GM12878 (cell line): ENCODE data around the gene ZDHHC5. TPM values are rescaled to one million over a fixed set of nuclear protein-coding genes. Genes with fewer than 3 reads are reported as not detected.

Experiments used
- ASH2L ChIP-seq: fragments of 300-600, 200-600 bp; sonication (generic); IDR thresholded peaks from 2 replicates; pipeline ENCODE4 v1.6.1; 2017; ENCODE audit warnings: low read depth, mild to moderate bottlenecking, borderline replicate concordance
- CEBPZ ChIP-seq: fragments of 150-350 bp; IDR thresholded peaks from 2 replicates; pipeline ENCODE4 v1.6.1; 2016; ENCODE audit warnings: low read depth, low read length
- EGR1 ChIP-seq, 2 experiments: IDR thresholded peaks; 1 replicate in 1 of 2; 2 replicates in 1 of 2; pipeline ENCODE4 v1.6.1; 2011 to 2012; ENCODE audit warnings: low read depth in 2 of 2, low read length in 2 of 2, borderline replicate concordance in 1 of 2, mild to moderate bottlenecking in 1 of 2, moderate library complexity in 1 of 2
- FOXK2 ChIP-seq: fragments of 450-650 bp; IDR thresholded peaks from 2 replicates; pipeline ENCODE4 v1.6.1; 2017; ENCODE audit warnings: mild to moderate bottlenecking, moderate library complexity
- IRF4 ChIP-seq: IDR thresholded peaks from 2 replicates; pipeline ENCODE4 v1.6.1; 2011; ENCODE audit warnings: low read depth, low read length
- KDM1A ChIP-seq: fragments of 200-600 bp; sonication (generic); IDR thresholded peaks from 2 replicates; pipeline ENCODE4 v1.6.1; 2016; ENCODE audit warnings: borderline replicate concordance
- MAX ChIP-seq: IDR thresholded peaks from 2 replicates; pipeline ENCODE4 v1.6.1; 2012; ENCODE audit warnings: low read depth, low read length, improper control_type of control experiment
- MYB ChIP-seq: fragments of 150-350 bp; IDR thresholded peaks from 2 replicates; pipeline ENCODE4 v1.6.1; 2014; ENCODE audit warnings: mild to moderate bottlenecking, low read depth, low read length, borderline replicate concordance
- NR2C1 ChIP-seq: fragments of 450-650 bp; IDR thresholded peaks from 2 replicates; pipeline ENCODE4 v1.6.1; 2017; ENCODE audit warnings: antibody characterized with exemption, mild to moderate bottlenecking, moderate library complexity
- PAX5 ChIP-seq: IDR thresholded peaks from 2 replicates; pipeline ENCODE4 v1.6.1; 2011; ENCODE audit warnings: low read depth, low read length, borderline replicate concordance
- PBX3 ChIP-seq: IDR thresholded peaks from 2 replicates; pipeline ENCODE4 v1.6.1; 2011; ENCODE audit warnings: mild to moderate bottlenecking, low read depth, low read length, moderate library complexity; ENCODE audit not compliant: insufficient replicate concordance
- PKNOX1 ChIP-seq: fragments of 450-650 bp; IDR thresholded peaks from 2 replicates; pipeline ENCODE4 v1.6.1; 2016; ENCODE audit warnings: mild to moderate bottlenecking
- POLR2AphosphoS5 ChIP-seq: IDR thresholded peaks from 2 replicates; pipeline ENCODE4 v1.6.1; 2011; ENCODE audit warnings: mild to moderate bottlenecking, low read length, inconsistent platforms
- RAD51 ChIP-seq: fragments of 450-650 bp; IDR thresholded peaks from 2 replicates; pipeline ENCODE4 v1.6.1; 2016; ENCODE audit warnings: moderate library complexity, mild to moderate bottlenecking, inconsistent platforms
- TARDBP ChIP-seq: IDR thresholded peaks from 2 replicates; pipeline ENCODE4 v1.6.1; 2016; ENCODE audit warnings: borderline replicate concordance
- USF1 ChIP-seq: IDR thresholded peaks from 2 replicates; pipeline ENCODE4 v1.6.1; 2011; ENCODE audit warnings: borderline replicate concordance, low read depth, mild to moderate bottlenecking, moderate library complexity, mixed read lengths, low read length; ENCODE audit not compliant: insufficient read depth; ENCODE audit errors: extremely low read length
- USF2 ChIP-seq: IDR thresholded peaks from 2 replicates; pipeline ENCODE4 v1.6.1; 2011; ENCODE audit warnings: low read depth, low read length, improper control_type of control experiment, borderline replicate concordance
- ZZZ3 ChIP-seq: IDR thresholded peaks from 2 replicates; pipeline ENCODE4 v1.6.1; 2011; ENCODE audit warnings: low read depth; ENCODE audit not compliant: control insufficient read depth, insufficient read length
- polyA plus RNA-seq, 11 experiments: library from polyadenylated mRNA; depleted of rRNA in 4 of 11; unstranded in 6 of 11; stranded (reverse) in 5 of 11; fragments of >200 nt; fragmentation: Nextera tagmentation in 4 of 11; fragmentation: Illumina TruSeq in 1 of 11; extraction: Ambion mirVana in 4 of 11; extraction: Trizol in 1 of 11; gene quantifications; 1 replicate in 1 of 11; 2 replicates in 10 of 11; pipeline versions ENCODE4 v1.2.1 to v1.2.3, GENCODE V29; 2011 to 2016; ENCODE audit warnings: inconsistent platforms in 2 of 11, missing spikeins in 2 of 11, low read depth in 1 of 11
- total RNA-seq, 4 experiments: library from RNA; depleted of rRNA in 3 of 4; stranded (reverse); fragments of >200 nt in 3 of 4; fragmentation: Illumina TruSeq in 1 of 4; extraction: Trizol in 1 of 4; gene quantifications; 2 replicates each; pipeline versions ENCODE4 v1.2.1 to v1.2.3, GENCODE V29; 2013 to 2021

The ZDHHC5 gene
- total and polyA plus RNA-seq, 10 of the 15 experiments (the other 5 are each of a cell fraction or from before 2014, with no cell fraction given): 3.9 to 61.3 (median 37.6) TPM

- no peak for TF ChIP-seq USF1
- no peak for TF ChIP-seq POLR2AphosphoS5
- TF ChIP-seq EGR1 (IDR thresholded peaks at IDR 0.05; ENCODE audit: borderline replicate concordance in 1 of 2, low read depth in 2 of 2, low read length in 2 of 2): no peak
- TF ChIP-seq USF2: no peak
- TF ChIP-seq PBX3: peak; percentile 95
- no peak for TF ChIP-seq ASH2L
- no peak for TF ChIP-seq RAD51
- no peak for TF ChIP-seq MYB
- no peak for TF ChIP-seq ZZZ3
- TF ChIP-seq PAX5: no peak
- peak; percentile 61; the same call in 1 of the 2 replicates for TF ChIP-seq MAX
- no peak for TF ChIP-seq IRF4
- no peak for TF ChIP-seq KDM1A
- peak; percentile 33 for TF ChIP-seq NR2C1
- peak; percentile 82; the same call in 1 of the 2 replicates for TF ChIP-seq TARDBP
- no peak for TF ChIP-seq CEBPZ
- TF ChIP-seq PKNOX1: peak; percentile 99
- TF ChIP-seq FOXK2: peak; percentile 98
Observed at GRCh38 chr11:57667117-57667735, 688 bp upstream of the ZDHHC5 start (continued).
